Limb (tissue), 2 donors: ENCODE data around the gene RIMOC1.
A peak's percentile ranks its signal among the peaks of the same experiment; 100 is the strongest.

Source experiments
- DNase-seq, 2 donors: peaks; one replicate each; pipeline ENCODE4 v3.0.0-alpha.2; 2016; ENCODE audit errors: extremely low spot score in 2 of 2

Gene RIMOC1

GRCh38 chr5:41903892-41904799, at the start of gene RIMOC1:
Gene RIMOC1, plus strand, starts transcription at chr5:41904344. Its CDS starts 24 bp downstream, at chr5:41904368.
- DNase-seq, result peak; percentile 98 to 100

GRCh38 chr5:41856644-41857491, 47.3 kb upstream of the RIMOC1 start:
- DNase-seq, result peak; percentile 64 to 88

GRCh38 chr5:41857989-41858388, 46.2 kb upstream of the RIMOC1 start:
- no peak for DNase-seq

GRCh38 chr5:41858890-41859289, 45.3 kb upstream of the RIMOC1 start:
- DNase-seq, result no peak

- DNase-seq, result no peak
Measured at GRCh38 chr5:41863871-41864486, 40.2 kb upstream of the RIMOC1 start.

GRCh38 chr5:41869151-41869723, 34.9 kb upstream of the RIMOC1 start:
- DNase-seq, result peak in 1 of 2 donors; percentile 47

- peak; percentile 75 to 86 for DNase-seq
Measured at GRCh38 chr5:41869724-41870626, 34.2 kb upstream of the RIMOC1 start, which contains the start of gene OXCT1. Gene OXCT1, minus strand, starts transcription at chr5:41870425. Its CDS starts 67 bp downstream, at chr5:41870358.

- no peak for DNase-seq
Measured at GRCh38 chr5:41870627-41871048, 33.5 kb upstream of the RIMOC1 start.

- DNase-seq, result peak; percentile 35 to 59
Measured at GRCh38 chr5:41871852-41872251, 32.3 kb upstream of the RIMOC1 start.

GRCh38 chr5:41874512-41875060, 29.6 kb upstream of the RIMOC1 start:
- no peak for DNase-seq

- DNase-seq, result no peak
Measured at GRCh38 chr5:41875121-41875520, 29.0 kb upstream of the RIMOC1 start.

GRCh38 chr5:41876678-41877077, 27.5 kb upstream of the RIMOC1 start:
- no peak for DNase-seq

GRCh38 chr5:41877408-41877807, 26.7 kb upstream of the RIMOC1 start:
- no peak for DNase-seq

GRCh38 chr5:41878173-41878572, 26.0 kb upstream of the RIMOC1 start:
- DNase-seq, result no peak

GRCh38 chr5:41878643-41879478, 25.3 kb upstream of the RIMOC1 start:
- DNase-seq, result no peak

- no peak for DNase-seq
Measured at GRCh38 chr5:41882765-41883164, 21.4 kb upstream of the RIMOC1 start.

GRCh38 chr5:41883243-41883642, 20.9 kb upstream of the RIMOC1 start:
- no peak for DNase-seq

GRCh38 chr5:41883936-41884335, 20.2 kb upstream of the RIMOC1 start:
- no peak for DNase-seq

- no peak for DNase-seq
Measured at GRCh38 chr5:41885286-41885685, 18.9 kb upstream of the RIMOC1 start.
